AG09309 (cell line): ENCODE results near the gene PERM1.
A peak's percentile ranks its signal among the peaks of the same experiment; 100 is the strongest.

Experiments
- DNase-seq: peaks from one replicate; pipeline ENCODE4 v3.0.0-alpha.2; 2010; ENCODE audit warnings: low read depth
- H3K4me3 ChIP-seq: 2 replicates; pipeline ENCODE4 v1.5.1; 2011; ENCODE audit warnings: mild to moderate bottlenecking, low read depth, low read length, moderate library complexity; ENCODE audit not compliant: control insufficient read depth
- CTCF ChIP-seq: IDR thresholded peaks from 2 replicates; pipeline ENCODE4 v1.5.1; 2011; ENCODE audit warnings: mild to moderate bottlenecking, low read depth, low read length, inconsistent platforms; ENCODE audit not compliant: insufficient read depth, control insufficient read depth; ENCODE audit errors: missing control alignments

Gene PERM1

DNA sequence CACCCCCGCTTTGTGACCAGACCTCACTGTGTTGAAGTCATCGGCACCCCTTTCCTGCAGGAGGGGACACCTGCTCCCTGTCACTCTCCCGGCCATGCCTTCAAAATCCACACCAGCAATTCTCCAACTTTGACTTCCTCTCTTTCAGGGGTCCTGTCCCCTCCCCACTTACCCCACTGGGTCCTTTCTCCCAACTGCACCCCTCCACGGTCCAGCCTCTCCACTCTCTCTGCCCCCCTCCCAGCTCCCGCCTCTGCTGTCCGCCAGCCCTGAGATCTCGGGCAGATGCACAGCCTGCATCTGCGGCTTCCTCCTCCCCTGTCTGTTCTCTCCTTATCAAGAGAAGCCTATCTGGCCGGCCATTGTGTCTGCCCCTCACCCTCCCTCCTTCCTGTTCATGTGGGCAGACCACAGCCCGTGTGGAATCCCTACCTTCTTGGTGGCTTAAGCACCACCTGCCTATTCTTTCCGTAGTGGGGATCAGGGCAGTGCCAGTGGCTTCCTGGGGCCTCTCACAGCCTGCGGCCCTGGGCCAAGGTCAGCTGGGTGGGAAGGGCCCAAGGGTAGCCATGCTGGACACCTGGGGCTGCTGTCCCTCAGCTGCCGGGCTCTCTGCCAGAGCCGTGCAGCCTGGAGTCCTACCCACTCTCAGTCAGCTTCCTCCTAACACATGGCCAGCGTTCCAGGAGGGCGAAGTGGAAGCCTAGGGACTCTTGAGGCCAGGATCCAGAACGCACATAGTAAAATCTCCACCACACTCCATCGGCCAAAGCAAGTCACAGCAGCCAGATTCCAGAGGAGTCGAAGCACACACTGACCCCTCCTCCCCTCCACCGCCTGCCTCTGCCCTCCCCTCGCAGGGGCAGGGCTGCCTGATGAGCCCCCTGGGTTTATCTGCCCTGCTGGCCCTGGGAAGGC lies 23.1 kb upstream of the PERM1 start:
- no peak for TF ChIP-seq CTCF
- DNase-seq: no peak
- no peak overlapping the region for H3K4me3 ChIP-seq

- no peak for DNase-seq
- TF ChIP-seq CTCF: no peak
- H3K4me3 ChIP-seq: no peak overlapping the region
Measured at GRCh38 chr1:1004420-1004779, 22.5 kb upstream of the PERM1 start.

DNA sequence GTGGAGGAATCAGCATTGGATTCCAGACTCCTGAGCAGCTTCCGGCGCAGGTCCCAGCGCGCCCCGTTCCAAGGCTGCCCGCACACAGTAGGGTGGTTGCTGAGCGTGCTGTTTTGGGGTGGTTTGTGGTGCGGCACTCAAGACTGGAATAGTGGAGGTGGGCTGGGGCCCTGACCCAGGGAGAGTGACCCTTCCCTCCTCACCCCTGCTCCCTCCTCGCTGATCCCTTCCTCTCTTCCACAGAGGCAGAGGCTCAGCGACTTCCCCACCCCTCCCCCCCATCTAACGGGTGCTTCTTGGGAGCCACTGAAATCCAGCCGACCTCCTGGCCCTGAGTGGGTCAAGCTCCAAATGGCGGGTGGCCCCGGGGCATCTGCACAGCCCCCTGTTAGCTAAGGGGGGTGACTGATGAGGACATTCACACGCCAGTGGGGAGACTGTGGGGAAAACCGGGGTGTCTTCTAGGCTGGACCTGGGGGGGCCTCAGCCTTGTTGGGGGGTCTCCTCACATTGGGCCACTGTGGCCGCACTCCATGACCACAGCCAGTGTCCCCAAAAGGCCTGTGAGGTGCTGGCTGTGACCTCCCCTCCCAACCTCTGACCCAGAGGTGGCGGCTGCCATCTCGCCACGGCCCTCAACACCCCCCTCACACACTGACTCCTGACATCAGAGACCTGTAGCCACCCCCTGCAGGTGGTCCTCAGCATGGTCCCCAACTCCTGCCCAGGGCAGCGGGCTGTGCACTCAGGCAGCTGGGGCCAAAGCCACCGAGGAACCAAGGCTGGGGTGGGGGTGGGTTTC lies 21.9 kb upstream of the PERM1 start:
- no peak overlapping the region for H3K4me3 ChIP-seq
- TF ChIP-seq CTCF: no peak

DNA sequence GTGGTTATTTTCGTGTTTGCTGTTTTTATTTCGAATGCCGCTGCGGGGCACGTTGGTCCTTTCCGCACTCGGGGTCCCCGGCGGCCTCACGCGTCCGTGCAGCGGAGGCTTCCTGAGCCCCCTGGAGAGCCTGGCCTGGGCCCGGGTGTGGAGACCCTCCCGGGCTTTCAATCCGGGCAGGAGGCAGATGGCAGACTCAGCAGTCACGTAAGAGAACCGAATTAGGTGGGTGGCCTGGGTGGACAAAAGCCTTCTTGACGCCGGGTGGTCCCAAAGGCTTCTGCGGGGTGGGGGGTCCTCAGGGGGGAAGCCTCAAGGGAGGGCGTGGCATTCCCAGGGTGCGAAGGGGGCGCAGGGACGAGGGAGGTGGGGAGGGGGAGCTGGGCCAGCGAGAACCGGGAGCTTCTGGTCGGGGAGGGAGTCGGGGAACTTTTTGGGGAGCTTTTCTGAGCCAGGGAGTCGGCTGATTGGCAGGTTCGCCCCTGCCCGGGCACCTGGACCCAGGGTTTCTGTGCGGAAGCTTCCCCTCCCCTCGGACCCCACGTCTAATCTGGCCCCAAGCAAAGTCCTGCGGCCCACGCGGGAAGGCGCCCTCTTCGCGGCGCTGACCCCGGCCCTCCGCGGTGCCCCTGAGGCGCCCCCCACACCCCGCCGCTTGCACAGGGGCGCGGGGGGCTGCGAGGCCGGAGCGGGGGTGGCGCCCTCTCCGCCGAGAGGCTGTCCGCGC lies 19.3 kb upstream of the PERM1 start:
- peak overlapping the region; percentile 41 for H3K4me3 ChIP-seq
- TF ChIP-seq CTCF: no peak
- no peak for DNase-seq

More for the DNA sequence above, 21.9 kb upstream of the PERM1 start:
- no peak for DNase-seq

DNA sequence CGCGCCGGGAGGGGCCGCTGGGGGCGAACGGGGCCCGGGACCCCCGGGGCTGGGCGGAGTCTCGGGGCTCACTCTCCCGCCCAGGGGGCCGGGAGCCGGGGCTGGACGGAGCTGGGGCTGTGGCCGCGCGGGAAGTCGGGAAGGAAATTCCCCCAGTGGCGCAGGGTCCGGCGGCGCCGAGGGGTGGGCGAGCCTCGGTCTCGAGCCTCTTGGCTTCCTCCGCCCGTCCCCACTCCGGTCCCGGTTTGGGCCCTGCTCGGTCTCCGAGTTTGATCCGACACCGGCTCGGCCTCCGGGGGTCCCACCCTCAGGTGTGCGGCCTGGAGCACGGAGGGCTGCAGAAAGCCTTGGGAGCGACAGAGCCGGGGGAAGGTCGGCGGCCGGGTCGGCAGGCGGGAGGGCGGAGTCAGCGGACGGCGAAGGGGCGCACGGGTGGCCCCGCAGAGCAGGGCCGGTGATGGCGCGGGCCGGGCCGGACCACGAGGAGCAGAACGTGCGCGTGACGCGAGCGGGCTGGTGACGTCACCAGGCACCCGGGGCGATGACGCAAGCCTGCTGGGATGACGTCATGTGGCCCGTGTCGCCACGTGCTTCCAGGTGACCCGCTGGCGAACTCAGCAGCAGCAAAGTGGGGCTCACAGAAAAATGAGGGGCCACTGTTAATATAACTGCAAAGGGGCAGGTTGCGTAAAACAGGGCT lies 18.6 kb upstream of the PERM1 start:
- DNase-seq: peak; percentile 29
- peak overlapping the region; percentile 42 for H3K4me3 ChIP-seq
- no peak for TF ChIP-seq CTCF
